ENCODE data around the gene AFG1L. TPM values are rescaled to one million over a fixed set of nuclear protein-coding genes. Genes with fewer than 3 reads are reported as not detected.

Gene AFG1L
- total and polyA plus RNA-seq, 8 donors, result 1.2 to 4.7 (median 3.8) TPM

GRCh38 chr6:108544606-108545005, 249.8 kb downstream of the AFG1L start:
- TF ChIP-seq CTCF (IDR thresholded peaks at IDR 0.05), result no peak
- 70 to 72% methylated on average over 3 of the region's 3 CpGs for WGBS, 2 donors
- no peak for DNase-seq
- no peak for ATAC-seq
- H3K4me1 ChIP-seq, result peaks cover 0 to 7% (median 0%) of the 10 kb centered on the region in 3 donors
- H3K9me3 ChIP-seq, result no peaks in the 10 kb centered on the region
- no peaks in the 10 kb centered on the region for H3K36me3 ChIP-seq
- no peak for FAIRE-seq
- no peak overlapping the region for H3K4me3 ChIP-seq
- no peak overlapping the region for H3K27ac ChIP-seq
- intact Hi-C loops (cut with DNase I), result loop anchor here in 2 of 3 donors (5.0 to 10.0 kb wide), 3 partner anchors 293 to 530 kb away; no protein-coding TSS in a partner anchor
- no peaks in the 10 kb centered on the region for H3K27me3 ChIP-seq

- H3K9me3 ChIP-seq, result no peaks in the 10 kb centered on the region
- 85 to 87% methylated on average over 6 of the region's 6 CpGs for WGBS, 2 donors
- FAIRE-seq (no peak), DNase-seq (no peak), ATAC-seq (no peak)
- TF ChIP-seq CTCF (IDR thresholded peaks at IDR 0.05), result no peak
- no peak overlapping the region for H3K4me3 ChIP-seq
- peaks cover 0 to 5% (median 0%) of the 10 kb centered on the region in 3 donors for H3K4me1 ChIP-seq
- H3K27ac ChIP-seq, result no peak overlapping the region
- H3K36me3 ChIP-seq, result no peaks in the 10 kb centered on the region
- no peaks in the 10 kb centered on the region for H3K27me3 ChIP-seq
- intact Hi-C loops (cut with DNase I), result loop anchor here in 2 of 3 donors (5.0 to 10.0 kb wide), 2 partner anchors 291 to 528 kb away; no protein-coding TSS in a partner anchor
Observed at GRCh38 chr6:108546079-108547049, 251.5 kb downstream of the AFG1L start.

- intact Hi-C loops (cut with DNase I), result loop anchor here in 2 of 3 donors (5.0 to 10.0 kb wide), 2 partner anchors 288 to 526 kb away; no protein-coding TSS in a partner anchor
- no peak overlapping the region for H3K27ac ChIP-seq
- no peaks in the 10 kb centered on the region for H3K9me3 ChIP-seq
- no peaks in the 10 kb centered on the region for H3K27me3 ChIP-seq
- no peak for TF ChIP-seq CTCF (IDR thresholded peaks at IDR 0.05)
- H3K4me3 ChIP-seq, result no peak overlapping the region
- no peak for ATAC-seq
- DNase-seq, result no peak
- H3K4me1 ChIP-seq, result no peaks in the 10 kb centered on the region
- 74 to 86% methylated on average over 1 of the region's 1 CpG for WGBS, 2 donors
- no peak for FAIRE-seq
- H3K36me3 ChIP-seq, result no peaks in the 10 kb centered on the region
Observed at GRCh38 chr6:108549241-108549640, 254.4 kb downstream of the AFG1L start.

DNA sequence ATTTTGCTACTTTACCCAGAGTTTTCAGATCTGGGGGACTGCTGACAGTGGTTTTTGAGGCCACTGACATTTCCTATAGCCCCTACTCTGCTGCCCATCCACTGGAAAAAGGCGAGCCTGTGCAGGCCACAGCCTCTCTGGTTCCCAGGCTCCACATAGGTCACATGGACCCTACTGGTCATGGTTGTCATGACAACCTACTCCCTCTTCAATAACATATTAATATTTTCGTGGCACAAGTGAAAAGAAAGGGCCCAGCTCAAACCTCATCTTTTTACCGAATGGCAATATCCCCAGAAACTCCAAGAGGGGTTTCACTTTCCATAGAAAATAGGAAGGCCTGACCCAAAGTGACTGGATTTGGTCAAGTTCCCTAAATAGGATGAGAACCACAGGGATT, 254.9 kb downstream of the AFG1L start:
- Histone ChIP-seq H3K4me1 (no peaks in the 10 kb centered on the region), H3K4me3 (no peak overlapping the region), H3K27me3 (no peaks in the 10 kb centered on the region), H3K36me3 (no peaks in the 10 kb centered on the region), H3K9me3 (no peaks in the 10 kb centered on the region), H3K27ac (no peak overlapping the region)
- WGBS, 2 donors, result 72 to 78% methylated on average over 3 of the region's 3 CpGs
- FAIRE-seq (no peak), DNase-seq (no peak), ATAC-seq (no peak)
- TF ChIP-seq CTCF (IDR thresholded peaks at IDR 0.05), result no peak
- intact Hi-C loops (cut with DNase I), result loop anchor here in 2 of 3 donors (5.0 to 10.0 kb wide), 3 partner anchors 235 to 525 kb away; no protein-coding TSS in a partner anchor

All from pancreas (tissue), 10 donors.